HCT116 (cell line): ENCODE data around the gene MED27. TPM values are rescaled to one million over a fixed set of nuclear protein-coding genes. Genes with fewer than 3 reads are reported as not detected.

Source experiments
- ATAC-seq: fragments of 200-7000 bp; cut with Tn5 transposase; 2 replicates; pipeline ENCODE4 v1.9.1; 2020; ENCODE audit warnings: mild to moderate bottlenecking, moderate library complexity
- BruUV-seq: library from RNA; stranded (reverse); fragments of 400-500 nt; replicated peaks from 2 replicates; lab custom pipeline; 2021; lab: Mats Ljungman, UMichigan
- CTCF ChIA-PET: fragments of 300-600 bp; sonication (Branson Sonifier 250); formaldehyde crosslinking; loops from one replicate; lab custom pipeline; 2021; ENCODE audit warnings: antibody characterized with exemption; lab: Charles Lee
- POLR2A ChIA-PET: fragments of 300-600, 350-600 bp; sonication (Branson Sonifier 250); formaldehyde crosslinking; loops from one replicate; lab custom pipeline; 2021; ENCODE audit warnings: antibody characterized with exemption; lab: Charles Lee
- RAD21 ChIA-PET, 2 experiments: fragments of 300-600 bp; sonication (Branson Sonifier 250); formaldehyde crosslinking; loops; one replicate each; lab custom pipeline; 2023; ENCODE audit warnings: low total read pairs in 2 of 2; ENCODE audit not compliant: uncharacterized antibody in 2 of 2, unreplicated experiment in 2 of 2, low non-redundant PET in 1 of 2; lab: Charles Lee
- DNase-seq: peaks from one replicate; pipeline ENCODE4 v3.0.0-alpha.2; 2010; ENCODE audit warnings: low read depth, low spot score
- H2AFZ ChIP-seq: fragments of 200-600 bp; shearing (Covaris generic), sonication (generic); 2 replicates; pipeline ENCODE4 v1.6.1; 2017; ENCODE audit warnings: low read depth, mixed run types, mixed read lengths, antibody characterized with exemption, low read length; ENCODE audit not compliant: poor library complexity, severe bottlenecking
- H3K27ac ChIP-seq: 2 replicates; pipeline ENCODE4 v1.5.1; 2012; ENCODE audit warnings: low read depth, low read length
- H3K27me3 ChIP-seq: fragments of 200-600 bp; sonication (generic); 2 replicates; pipeline ENCODE4 v1.6.1; 2016; ENCODE audit warnings: mixed run types, low read length, mixed read lengths; ENCODE audit not compliant: insufficient read depth
- H3K36me3 ChIP-seq, 2 experiments: fragments of 200-500 bp in 1 of 2; fragments of 200-600 bp in 1 of 2; sonication (Bioruptor generic) in 1 of 2; sonication (generic) in 1 of 2; 2 replicates each; pipeline versions ENCODE4 v1.5.1 to v1.6.1; 2014 to 2016; ENCODE audit warnings: low read length in 2 of 2, inconsistent platforms in 1 of 2, mixed read lengths in 1 of 2, mixed run types in 1 of 2; ENCODE audit not compliant: insufficient read depth in 2 of 2, control insufficient read depth in 1 of 2
- H3K4me1 ChIP-seq, 2 experiments: fragments of 200-600 bp in 1 of 2; sonication (generic) in 1 of 2; 2 replicates each; pipeline versions ENCODE4 v1.5.1 to v1.6.1; 2012 to 2017; ENCODE audit warnings: low read length in 2 of 2, inconsistent platforms in 1 of 2, mild to moderate bottlenecking in 1 of 2, mixed read lengths in 1 of 2, mixed run types in 1 of 2, moderate library complexity in 1 of 2; ENCODE audit not compliant: insufficient read depth in 2 of 2, control insufficient read depth in 1 of 2
- H3K4me2 ChIP-seq: fragments of 200-600 bp; sonication (generic); 2 replicates; pipeline ENCODE4 v1.6.1; 2017; ENCODE audit warnings: mixed run types, low read length, mixed read lengths
- H3K4me3 ChIP-seq, 2 experiments: fragments of 200-600 bp in 1 of 2; sonication (generic) in 1 of 2; replicated peaks in 1 of 2; 2 replicates each; pipeline ENCODE4 v1.5.1; 2011 to 2016; ENCODE audit warnings: low read length in 2 of 2, control low read depth in 1 of 2, low read depth in 1 of 2, mild to moderate bottlenecking in 1 of 2, mixed read lengths in 1 of 2, mixed run types in 1 of 2
- H3K79me2 ChIP-seq: fragments of 200-600 bp; sonication (generic); 2 replicates; pipeline ENCODE4 v1.6.1; 2017; ENCODE audit warnings: mild to moderate bottlenecking, mixed run types, low read length, moderate library complexity, mixed read lengths; ENCODE audit not compliant: insufficient read depth
- H3K9ac ChIP-seq: fragments of 200-600 bp; sonication (generic); 2 replicates; pipeline ENCODE4 v1.6.1; 2016; ENCODE audit warnings: low read length, mixed read lengths
- H3K9me2 ChIP-seq: fragments of 200-600 bp; sonication (generic), shearing (Covaris generic); 2 replicates; pipeline ENCODE4 v1.6.1; 2017; ENCODE audit warnings: mixed run types, mild to moderate bottlenecking, moderate library complexity; ENCODE audit not compliant: insufficient read depth
- H3K9me3 ChIP-seq, 2 experiments: fragments of 200-500 bp in 1 of 2; fragments of 200-600 bp in 1 of 2; sonication (Bioruptor generic) in 1 of 2; sonication (generic) in 1 of 2; 2 replicates each; pipeline ENCODE4 v1.6.1; 2014 to 2017; ENCODE audit warnings: low read length in 2 of 2, mixed read lengths in 2 of 2, inconsistent platforms in 1 of 2, low read depth in 1 of 2, mild to moderate bottlenecking in 1 of 2, mixed run types in 1 of 2, moderate library complexity in 1 of 2; ENCODE audit not compliant: control insufficient read depth in 1 of 2, insufficient read depth in 1 of 2
- H4K20me1 ChIP-seq: fragments of 200-600 bp; sonication (generic), shearing (Covaris generic); 2 replicates; pipeline ENCODE4 v1.6.1; 2017; ENCODE audit warnings: mixed run types, mild to moderate bottlenecking, moderate library complexity; ENCODE audit not compliant: insufficient read depth
- CEBPB ChIP-seq: IDR thresholded peaks from 2 replicates; pipeline ENCODE4 v1.6.1; 2012; ENCODE audit warnings: low read depth
- CTCF ChIP-seq, 3 experiments: fragments of 200-600 bp in 1 of 3; sonication (generic) in 1 of 3; IDR thresholded peaks in 2 of 3; conservative IDR thresholded peaks in 1 of 3; 2 replicates each; pipeline ENCODE4 v1.5.1; 2012 to 2017; ENCODE audit warnings: low read depth in 2 of 3, low read length in 2 of 3, antibody characterized with exemption in 1 of 3, borderline replicate concordance in 1 of 3, control low read depth in 1 of 3, mild to moderate bottlenecking in 1 of 3, mixed read lengths in 1 of 3, mixed run types in 1 of 3, moderate library complexity in 1 of 3; ENCODE audit not compliant: insufficient read depth in 1 of 3
- EGR1 ChIP-seq: IDR thresholded peaks from 2 replicates; pipeline ENCODE4 v1.6.1; 2012; ENCODE audit warnings: low read depth
- ELF1 ChIP-seq: IDR thresholded peaks from 2 replicates; pipeline ENCODE4 v1.6.1; 2012; ENCODE audit warnings: low read depth, borderline replicate concordance
- EZH2 ChIP-seq: fragments of 200-600 bp; sonication (generic); IDR thresholded peaks from 2 replicates; pipeline ENCODE4 v1.6.1; 2017; ENCODE audit warnings: antibody characterized with exemption, mixed run types
- EZH2phosphoT487 ChIP-seq: fragments of 200-600 bp; IDR thresholded peaks from 2 replicates; pipeline ENCODE4 v1.6.1; 2018; ENCODE audit warnings: antibody characterized with exemption, borderline replicate concordance
- FOSL1 ChIP-seq: IDR thresholded peaks from 2 replicates; pipeline ENCODE4 v1.6.1; 2012; ENCODE audit warnings: low read depth
- JUND ChIP-seq: IDR thresholded peaks from 2 replicates; pipeline ENCODE4 v1.6.1; 2012
- POLR2A ChIP-seq: IDR thresholded peaks from 2 replicates; pipeline ENCODE4 v1.7.0; 2011; ENCODE audit warnings: borderline replicate concordance; ENCODE audit not compliant: insufficient read depth, insufficient read length; ENCODE audit errors: extremely low read depth
- POLR2AphosphoS5 ChIP-seq: IDR thresholded peaks from 2 replicates; pipeline ENCODE4 v1.6.1; 2011; ENCODE audit warnings: mild to moderate bottlenecking, low read depth, low read length, moderate library complexity
- RAD21 ChIP-seq: IDR thresholded peaks from 2 replicates; pipeline ENCODE4 v1.6.1; 2012; ENCODE audit warnings: low read depth, mild to moderate bottlenecking
- SIN3A ChIP-seq: IDR thresholded peaks from 2 replicates; pipeline ENCODE4 v1.6.1; 2012; ENCODE audit warnings: low read depth
- SP1 ChIP-seq: IDR thresholded peaks from 2 replicates; pipeline ENCODE4 v1.6.1; 2012; ENCODE audit warnings: low read depth
- SRF ChIP-seq: IDR thresholded peaks from 2 replicates; pipeline ENCODE4 v1.6.1; 2012; ENCODE audit warnings: low read depth
- TCF7L2 ChIP-seq: IDR thresholded peaks from 2 replicates; pipeline ENCODE4 v1.7.0; 2011; ENCODE audit warnings: borderline replicate concordance, inconsistent platforms; ENCODE audit not compliant: insufficient read depth, insufficient read length; ENCODE audit errors: extremely low read depth
- YY1 ChIP-seq: IDR thresholded peaks from 2 replicates; pipeline ENCODE4 v1.6.1; 2011; ENCODE audit warnings: low read length, low read depth, moderate library complexity, mild to moderate bottlenecking; ENCODE audit not compliant: insufficient replicate concordance; ENCODE audit errors: extremely low read depth
- ZBTB33 ChIP-seq: IDR thresholded peaks from 2 replicates; pipeline ENCODE4 v1.6.1; 2011; ENCODE audit warnings: mild to moderate bottlenecking, low read length, moderate library complexity; ENCODE audit not compliant: insufficient replicate concordance; ENCODE audit errors: extremely low read depth
- ZFX ChIP-seq: fragments of 450-650 bp; IDR thresholded peaks from 2 replicates; pipeline ENCODE4 v1.6.1; 2017
- intact Hi-C: fragments of 100-400 bp; cut with micrococcal nuclease; formaldehyde crosslinking; loops from 2 replicates; pipeline ENCODE4 v1.10.0; 2022
- total RNA-seq: library from RNA; stranded (reverse); gene quantifications from one replicate; pipeline ENCODE4 v1.2.1, GENCODE V29; 2021; ENCODE audit not compliant: unreplicated experiment
- TF ChIP-seq, protein P1 (sequence below): IDR thresholded peaks from 2 replicates; pipeline ENCODE4 v1.6.1; 2012

Gene MED27
- total RNA-seq, 1 experiment from 2014 or later = 26.9 TPM

DNA sequence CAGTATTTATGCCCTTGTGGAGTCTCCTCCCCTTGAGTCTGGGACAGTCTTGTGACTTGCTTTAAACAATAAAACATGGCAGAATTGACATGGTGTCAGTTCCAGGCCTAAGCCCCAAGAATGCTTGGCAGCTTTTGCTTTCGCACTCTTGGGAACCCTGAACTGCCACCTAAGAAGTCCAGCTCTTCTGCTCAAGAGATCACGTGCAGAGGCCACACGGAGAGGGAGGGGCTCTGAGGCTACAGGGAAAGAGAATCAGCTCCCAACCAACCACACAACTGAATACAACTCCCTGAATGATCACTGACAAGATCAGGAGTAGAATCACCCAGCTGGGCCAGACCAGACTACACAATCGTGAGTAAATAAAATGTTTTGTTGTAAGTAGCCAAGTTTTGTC, 97.6 kb downstream of the MED27 start (continued):
- TF ChIP-seq SIN3A = no peak
- TF ChIP-seq, all 23 proteins: peak for 0

DNA sequence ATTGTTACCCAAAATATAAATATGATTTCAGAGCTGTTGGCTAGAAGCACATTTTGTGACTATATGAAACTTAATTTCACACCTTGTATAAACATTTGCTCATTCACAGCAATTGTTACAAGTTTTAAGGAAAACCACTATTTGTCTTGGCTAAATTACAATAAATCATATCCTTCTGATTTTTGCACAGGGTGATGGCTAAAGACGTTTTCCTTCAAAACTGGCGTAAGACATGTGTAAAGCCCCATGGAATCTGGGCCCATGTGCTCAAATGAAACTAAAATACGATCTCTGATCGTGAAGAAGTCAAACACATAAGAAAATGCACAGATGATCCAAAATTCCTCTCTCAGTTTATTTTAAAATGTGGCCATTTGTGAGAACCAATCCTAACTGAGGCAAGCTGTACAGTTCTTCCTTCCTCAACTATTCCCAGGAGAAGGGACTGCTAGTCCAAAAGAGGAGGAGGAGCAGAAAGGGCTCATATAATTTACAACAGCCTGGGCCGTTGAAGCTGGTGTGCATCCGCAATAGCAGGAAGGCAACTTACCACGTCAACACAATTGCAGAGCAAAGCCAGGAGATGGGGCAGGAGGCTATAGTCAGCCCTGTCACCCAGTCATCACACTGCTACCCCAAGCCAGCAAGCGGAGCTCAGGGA, 98.4 kb downstream of the MED27 start:
- H3K4me2 ChIP-seq = no peak overlapping the region
- POLR2A ChIA-PET = no interaction called here
- no peak overlapping the region for H3K4me3 ChIP-seq
- TF ChIP-seq TCF7L2 = no peak
- TF ChIP-seq RAD21 = no peak
- no peak for TF ChIP-seq CEBPB
- TF ChIP-seq POLR2AphosphoS5 = no peak
- no peak for TF ChIP-seq SRF
- TF ChIP-seq JUND = no peak
- no peak for TF ChIP-seq ZFX
- no peak for TF ChIP-seq EZH2phosphoT487
- no peak for TF ChIP-seq CTCF (IDR thresholded peaks at IDR 0.05 in 2 of 3, conservative IDR thresholded peaks at IDR 0.05 in 1 of 3; ENCODE audit: borderline replicate concordance in 1 of 3, insufficient read depth in 1 of 3, low read depth in 2 of 3, low read length in 2 of 3)
- no peak for TF ChIP-seq YY1
- TF ChIP-seq SP1 = no peak
- TF ChIP-seq ZBTB33 = no peak
- TF ChIP-seq, protein P1, sequence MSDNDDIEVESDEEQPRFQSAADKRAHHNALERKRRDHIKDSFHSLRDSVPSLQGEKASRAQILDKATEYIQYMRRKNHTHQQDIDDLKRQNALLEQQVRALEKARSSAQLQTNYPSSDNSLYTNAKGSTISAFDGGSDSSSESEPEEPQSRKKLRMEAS = no peak
- no peak for TF ChIP-seq ELF1
- TF ChIP-seq SIN3A = no peak
- no peak for TF ChIP-seq FOSL1
- no peak for TF ChIP-seq POLR2A
- no peak for TF ChIP-seq EGR1
- no peak for TF ChIP-seq EZH2
- TF ChIP-seq, all 23 proteins: peak for 0
- DNase-seq = no peak
- Histone ChIP-seq H3K9me3 (no peaks in the 10 kb centered on the region), H3K36me3 (no peaks in the 10 kb centered on the region), H3K27me3 (no peaks in the 10 kb centered on the region), H3K27ac (no peak overlapping the region), H3K4me1 (no peaks in the 10 kb centered on the region), H3K9me2 (no peaks in the 10 kb centered on the region), H3K9ac (no peak overlapping the region), H4K20me1 (no peaks in the 10 kb centered on the region), H2AFZ (no peak overlapping the region), H3K79me2 (peaks cover 3% of the 10 kb centered on the region; the same call in 1 of the 2 replicates)
- BruUV-seq = no TSS peak
- ATAC-seq = no peak
- CTCF ChIA-PET = no interaction called here
- RAD21 ChIA-PET = interaction anchor here in 1 of 2 experiments (0.7 kb wide), 1 partner anchor 82 kb away, joined by 3 read pairs; no protein-coding TSS in a partner anchor
- intact Hi-C loops = no loop called here
